ENCODE results near the gene CHST11. TPM values are rescaled to one million over a fixed set of nuclear protein-coding genes. Genes with fewer than 3 reads are reported as not detected.

CHST11 gene
- total and polyA plus RNA-seq, 10 of the 15 experiments (the other 5 are each of a cell fraction or from before 2014, with no cell fraction given) = 1.9 to 38.1 (median 17.2) TPM

GRCh38 chr12:104435765-104436164 is 21.0 kb upstream of the CHST11 start:
- CTCF ChIA-PET = interaction anchor here (0.7 to 1.8 kb wide), 4 partner anchors 9 to 54 kb away, joined by 3 to 4 read pairs (median 4); no protein-coding TSS in a partner anchor
- no peak for FAIRE-seq
- BruUV-seq (replicated peaks) = no TSS peak

More at GRCh38 chr12:104435765-104436164, 21.0 kb upstream of the CHST11 start:
- DNase-seq (ENCODE audit: low read depth, low spot score) (no peak), ATAC-seq (no peak)
- no peaks in the 10 kb centered on the region for H3K4me1 ChIP-seq (ENCODE audit: control insufficient read depth, insufficient read depth, low read length)
- intact Hi-C loops (cut with micrococcal nuclease; ENCODE audit: unreplicated experiment) (no loop called here), in situ Hi-C loops (cut with MboI) (no loop called here)
- no peaks in the 10 kb centered on the region for H3K9me3 ChIP-seq (replicated peaks; ENCODE audit: control insufficient read depth, insufficient read depth, low read length)
- no peak overlapping the region for H2AFZ ChIP-seq (ENCODE audit: control insufficient read depth, low read depth, low read length)
- no peak overlapping the region for H3K9ac ChIP-seq (ENCODE audit: control insufficient read depth, insufficient read depth, low read length)
- RAD21 ChIA-PET (ENCODE audit: unreplicated experiment) = no interaction called here
- H3K4me2 ChIP-seq (ENCODE audit: control insufficient read depth, insufficient read depth) = no peak overlapping the region
- SMC1A ChIA-PET (ENCODE audit: uncharacterized antibody, unreplicated experiment) = interaction anchor here (0.6 to 2.7 kb wide), 7 partner anchors 9 to 602 kb away, joined by 3 to 8 read pairs (median 4); no protein-coding TSS in a partner anchor
- POLR2A ChIA-PET = no interaction called here
- H3K36me3 ChIP-seq (ENCODE audit: control insufficient read depth in 2 of 2, insufficient read depth in 2 of 2, low read length in 1 of 2) = no peaks in the 10 kb centered on the region
- H3K27me3 ChIP-seq (replicated peaks in 1 of 2; ENCODE audit: control insufficient read depth in 2 of 2, insufficient read depth in 2 of 2, low read length in 1 of 2) = no peaks in the 10 kb centered on the region
- H4K20me1 ChIP-seq (ENCODE audit: control insufficient read depth, insufficient read depth) = no peaks in the 10 kb centered on the region
- WGBS (ENCODE audit: insufficient coverage, insufficient replicate concordance, low lambda C conversion rate, missing lambda C conversion rate) = 37% methylated on average over 3 of the region's 3 CpGs
- H3K27ac ChIP-seq (ENCODE audit: control insufficient read depth, insufficient read depth) = no peak overlapping the region
- H3K4me3 ChIP-seq = no peak overlapping the region
- no peaks in the 10 kb centered on the region for H3K79me2 ChIP-seq (ENCODE audit: control insufficient read depth, insufficient read depth, low read length)
- no peak for TF ChIP-seq TAF1 (IDR thresholded peaks at IDR 0.05; ENCODE audit: borderline replicate concordance, low read depth, low read length)
- no peak for TF ChIP-seq SREBF1 (IDR thresholded peaks at IDR 0.05; ENCODE audit: low read length)
- TF ChIP-seq CREB1 (IDR thresholded peaks at IDR 0.05; ENCODE audit: low read depth) = no peak
- TF ChIP-seq MYC (IDR thresholded peaks at IDR 0.05; ENCODE audit: insufficient read depth, insufficient read length, insufficient replicate concordance, low read length, severe bottlenecking) = no peak
- no peak for TF ChIP-seq RFX5 (IDR thresholded peaks at IDR 0.05; ENCODE audit: low read depth, low read length)
- no peak for TF ChIP-seq SUPT20H (IDR thresholded peaks at IDR 0.05; ENCODE audit: borderline replicate concordance, control insufficient read depth, low read depth, low read length)
- TF ChIP-seq USF1 (IDR thresholded peaks at IDR 0.05; ENCODE audit: borderline replicate concordance, extremely low read length, insufficient read depth, low read depth, low read length) = no peak
- TF ChIP-seq FOXM1 (IDR thresholded peaks at IDR 0.05; ENCODE audit: low read depth, low read length) = no peak
- TF ChIP-seq, protein P1, sequence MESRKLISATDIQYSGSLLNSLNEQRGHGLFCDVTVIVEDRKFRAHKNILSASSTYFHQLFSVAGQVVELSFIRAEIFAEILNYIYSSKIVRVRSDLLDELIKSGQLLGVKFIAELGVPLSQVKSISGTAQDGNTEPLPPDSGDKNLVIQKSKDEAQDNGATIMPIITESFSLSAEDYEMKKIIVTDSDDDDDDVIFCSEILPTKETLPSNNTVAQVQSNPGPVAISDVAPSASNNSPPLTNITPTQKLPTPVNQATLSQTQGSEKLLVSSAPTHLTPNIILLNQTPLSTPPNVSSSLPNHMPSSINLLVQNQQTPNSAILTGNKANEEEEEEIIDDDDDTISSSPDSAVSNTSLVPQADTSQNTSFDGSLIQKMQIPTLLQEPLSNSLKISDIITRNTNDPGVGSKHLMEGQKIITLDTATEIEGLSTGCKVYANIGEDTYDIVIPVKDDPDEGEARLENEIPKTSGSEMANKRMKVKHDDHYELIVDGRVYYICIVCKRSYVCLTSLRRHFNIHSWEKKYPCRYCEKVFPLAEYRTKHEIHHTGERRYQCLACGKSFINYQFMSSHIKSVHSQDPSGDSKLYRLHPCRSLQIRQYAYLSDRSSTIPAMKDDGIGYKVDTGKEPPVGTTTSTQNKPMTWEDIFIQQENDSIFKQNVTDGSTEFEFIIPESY (IDR thresholded peaks at IDR 0.05) = no peak
- TF ChIP-seq NFXL1 (IDR thresholded peaks at IDR 0.05; ENCODE audit: borderline replicate concordance) = no peak
- TF ChIP-seq HDAC2 (IDR thresholded peaks at IDR 0.05) = no peak
- TF ChIP-seq CBFB (IDR thresholded peaks at IDR 0.05; ENCODE audit: low read depth) = no peak
- no peak for TF ChIP-seq SMARCA5 (IDR thresholded peaks at IDR 0.05)
- no peak for TF ChIP-seq MLLT1 (IDR thresholded peaks at IDR 0.05)
- TF ChIP-seq CEBPB (IDR thresholded peaks at IDR 0.05; ENCODE audit: borderline replicate concordance in 1 of 2, low read depth in 2 of 2, low read length in 2 of 2) = no peak
- TF ChIP-seq MEF2B (IDR thresholded peaks at IDR 0.05; ENCODE audit: partially characterized antibody, poor library complexity, severe bottlenecking) = no peak
- no peak for TF ChIP-seq BHLHE40 (IDR thresholded peaks at IDR 0.05; ENCODE audit: borderline replicate concordance in 1 of 2, low read depth in 2 of 2, low read length in 1 of 2)
